H1 (cell line): ENCODE results near the gene DEFB118. TPM values are rescaled to one million over a fixed set of nuclear protein-coding genes. Genes with fewer than 3 reads are reported as not detected.

Experiments used
- CBX5 ChIP-seq: fragments of 300-800, 300-1000 bp; sonication (generic); IDR thresholded peaks from 2 replicates; pipeline ENCODE4 v1.7.1; 2016; ENCODE audit warnings: antibody characterized with exemption, low read length, low read depth
- NRF1 ChIP-seq: IDR thresholded peaks from 2 replicates; pipeline ENCODE4 v1.6.1; 2011; ENCODE audit warnings: mild to moderate bottlenecking, low read depth, low read length, improper control_type of control experiment
- SP4 ChIP-seq: IDR thresholded peaks from 2 replicates; pipeline ENCODE4 v1.6.1; 2012; ENCODE audit warnings: low read length, inconsistent platforms
- TAF7 ChIP-seq: optimal IDR thresholded peaks from 2 replicates; pipeline ENCODE3; 2011; ENCODE audit warnings: low read depth, mild to moderate bottlenecking, inconsistent platforms, low read length, moderate library complexity, borderline replicate concordance
- polyA plus RNA-seq, 7 experiments: library from polyadenylated mRNA; depleted of rRNA in 3 of 7; stranded (reverse) in 5 of 7; unstranded in 2 of 7; fragments of >200 nt in 5 of 7; fragments of 200-250 nt in 2 of 7; gene quantifications; 1 replicate in 5 of 7; 2 replicates in 1 of 7; 4 replicates in 1 of 7; pipeline versions ENCODE4 v1.2.1 to v1.2.3, GENCODE V29; 2011 to 2013; ENCODE audit warnings: missing spikeins in 2 of 7, mixed read lengths in 2 of 7
- total RNA-seq: library from RNA; stranded (reverse); fragmentation: NEBNext Ultra II Directional; extraction: Animal tissue kit (Norgen Biotek cat#: 25700); gene quantifications from 2 replicates; pipeline ENCODE4 v1.2.1, GENCODE V29; 2021
- TF ChIP-seq, protein P1 (sequence below), 3 experiments: IDR thresholded peaks; 1 replicate in 2 of 3; 2 replicates in 1 of 3; pipeline versions ENCODE4 v1.5.1 to v1.6.1; 2011; ENCODE audit warnings: low read length in 3 of 3, mild to moderate bottlenecking in 3 of 3, inconsistent platforms in 2 of 3, low read depth in 1 of 3, moderate library complexity in 1 of 3; ENCODE audit not compliant: insufficient read depth in 1 of 3; ENCODE audit errors: control extremely low read depth in 1 of 3

Gene DEFB118
- total and polyA plus RNA-seq, 2 of the 8 experiments (the other 6 are each of a cell fraction or from before 2014, with no cell fraction given) = not detected

GRCh38 chr20:31406115-31406514 lies 37.7 kb downstream of the DEFB118 start, which contains the start of gene DEFB121 (continued):
- TF ChIP-seq, protein P1, sequence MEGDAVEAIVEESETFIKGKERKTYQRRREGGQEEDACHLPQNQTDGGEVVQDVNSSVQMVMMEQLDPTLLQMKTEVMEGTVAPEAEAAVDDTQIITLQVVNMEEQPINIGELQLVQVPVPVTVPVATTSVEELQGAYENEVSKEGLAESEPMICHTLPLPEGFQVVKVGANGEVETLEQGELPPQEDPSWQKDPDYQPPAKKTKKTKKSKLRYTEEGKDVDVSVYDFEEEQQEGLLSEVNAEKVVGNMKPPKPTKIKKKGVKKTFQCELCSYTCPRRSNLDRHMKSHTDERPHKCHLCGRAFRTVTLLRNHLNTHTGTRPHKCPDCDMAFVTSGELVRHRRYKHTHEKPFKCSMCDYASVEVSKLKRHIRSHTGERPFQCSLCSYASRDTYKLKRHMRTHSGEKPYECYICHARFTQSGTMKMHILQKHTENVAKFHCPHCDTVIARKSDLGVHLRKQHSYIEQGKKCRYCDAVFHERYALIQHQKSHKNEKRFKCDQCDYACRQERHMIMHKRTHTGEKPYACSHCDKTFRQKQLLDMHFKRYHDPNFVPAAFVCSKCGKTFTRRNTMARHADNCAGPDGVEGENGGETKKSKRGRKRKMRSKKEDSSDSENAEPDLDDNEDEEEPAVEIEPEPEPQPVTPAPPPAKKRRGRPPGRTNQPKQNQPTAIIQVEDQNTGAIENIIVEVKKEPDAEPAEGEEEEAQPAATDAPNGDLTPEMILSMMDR (IDR thresholded peaks at IDR 0.05; ENCODE audit: control extremely low read depth in 1 of 3, insufficient read depth in 1 of 3, low read depth in 1 of 3, low read length in 3 of 3) = no peak
- TF ChIP-seq NRF1 = no peak
- no peak for TF ChIP-seq TAF7
- TF ChIP-seq CBX5 = no peak
- TF ChIP-seq SP4 = no peak
